ENCODE results near the gene TUBB2A.
"Not testable (repeated sequence)": the region's sequence is repeated elsewhere in the genome, so short reads cannot be mapped to it uniquely, and the experiment has no call there.

Gene TUBB2A

GRCh38 chr6:3157131-3157933, at the start of gene TUBB2A:
TSS of gene TUBB2A (minus strand) at chr6:3157544. CDS start at chr6:3157463, 81 bp downstream.
- peak in 1 of 2 donors; percentile 63 for DNase-seq

DNA sequence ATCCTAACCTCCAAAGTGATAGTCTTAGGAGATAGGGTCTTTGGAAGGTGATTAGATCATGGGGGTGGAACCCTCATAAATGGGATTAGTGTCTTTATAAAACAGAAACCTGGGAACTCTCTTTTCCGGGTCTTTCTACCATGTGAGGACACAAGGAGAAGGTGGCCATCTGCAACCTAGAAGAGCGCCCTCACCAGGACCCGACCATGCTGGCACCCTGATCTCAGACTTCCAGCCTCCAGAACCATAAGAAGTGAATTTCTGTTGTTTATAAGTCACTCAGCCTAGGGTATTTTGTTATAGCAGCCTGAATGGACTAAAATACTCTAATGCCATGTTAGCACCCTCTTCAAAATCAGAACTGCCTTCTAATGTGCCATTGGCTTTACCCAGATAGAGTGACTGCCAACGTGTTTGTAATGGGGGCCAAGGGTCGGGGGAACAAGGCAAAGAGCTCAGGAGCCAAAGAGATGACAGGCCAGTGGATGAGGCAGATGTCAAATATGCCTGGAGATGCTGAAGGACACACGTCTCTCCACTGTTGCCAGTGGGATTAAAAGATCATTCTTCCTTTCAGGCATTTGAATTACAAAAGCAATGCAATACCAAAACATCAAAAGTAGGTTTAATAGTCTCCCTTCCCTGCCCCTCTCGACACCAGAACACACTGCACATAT, 49.1 kb upstream of the TUBB2A start:
- no peak for DNase-seq

GRCh38 chr6:3205913-3206312, 48.6 kb upstream of the TUBB2A start:
- no peak for DNase-seq

DNA sequence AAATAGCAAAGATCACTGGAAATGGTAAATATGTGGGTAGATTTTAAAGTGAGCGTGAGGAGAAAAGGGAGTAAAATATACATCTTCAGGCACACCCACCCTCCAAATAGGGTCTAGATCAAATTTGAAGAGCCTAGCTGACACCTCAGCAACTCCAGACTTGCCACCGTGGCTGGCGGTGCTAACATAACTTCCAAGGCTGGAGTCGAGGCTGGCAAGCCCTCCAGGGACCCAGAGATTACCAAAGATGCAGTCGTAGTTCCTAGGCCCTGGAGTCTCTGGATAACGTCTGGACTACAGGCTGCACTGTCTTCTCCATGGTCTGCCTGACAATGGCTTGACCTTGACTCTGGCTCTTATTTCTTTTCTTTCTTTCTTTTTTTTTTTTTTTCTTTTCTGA, 47.6 kb upstream of the TUBB2A start:
- no peak for DNase-seq

DNA sequence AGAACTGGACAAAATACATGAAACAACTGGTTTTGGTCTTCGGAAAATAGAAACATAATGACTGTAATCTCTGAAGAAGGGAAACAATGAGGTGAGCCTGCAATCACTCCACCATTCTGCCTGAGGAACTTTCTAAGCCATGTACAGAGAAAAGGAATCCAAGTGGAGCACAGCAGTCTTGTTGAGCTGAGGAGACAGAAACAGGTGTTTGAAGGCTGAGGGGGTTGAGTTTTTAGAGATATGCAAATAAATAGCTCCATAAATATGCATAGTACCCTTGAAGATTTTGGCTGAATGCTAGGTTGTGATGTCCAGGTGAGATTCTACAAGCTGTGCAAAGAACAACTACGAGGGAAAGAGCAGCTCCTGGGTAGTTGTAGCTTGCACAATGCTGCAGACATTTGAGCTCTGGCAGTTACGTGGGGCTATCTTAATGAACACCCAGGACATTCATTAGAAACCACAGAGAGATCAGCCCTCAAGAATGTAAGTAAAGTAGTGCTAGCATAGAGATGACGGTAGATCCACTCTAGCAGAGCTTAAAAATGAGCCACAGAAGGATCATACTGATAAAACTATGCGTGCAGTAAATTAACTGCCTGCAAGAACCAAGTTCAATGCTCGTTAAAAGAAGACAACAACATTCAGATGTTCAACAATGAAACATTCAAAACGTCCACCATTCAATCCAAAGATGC, 45.8 kb upstream of the TUBB2A start:
- DNase-seq = no peak

GRCh38 chr6:3201388-3201787, 44.0 kb upstream of the TUBB2A start:
- DNase-seq = no peak

DNA sequence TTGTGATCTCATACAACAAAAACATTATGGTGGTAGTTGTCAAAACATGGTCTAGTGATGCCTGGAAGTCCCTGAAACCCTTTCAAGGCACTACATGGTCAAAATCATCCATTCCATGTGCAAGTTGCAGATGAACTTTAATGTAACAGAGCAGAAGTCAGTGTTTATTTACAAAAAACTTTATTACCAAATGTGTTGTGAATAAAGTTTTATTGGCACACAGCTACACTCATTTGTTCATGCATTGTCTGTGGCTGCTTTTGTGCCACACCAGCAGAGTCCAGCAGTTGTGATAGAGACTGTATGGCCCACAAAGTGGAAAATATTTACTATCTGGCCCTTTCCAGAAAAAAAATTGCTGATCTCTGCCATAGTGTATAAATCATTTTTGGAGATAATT, 43.3 kb upstream of the TUBB2A start:
- no peak for DNase-seq

- no peak for DNase-seq
Observed at GRCh38 chr6:3199382-3199781, 42.0 kb upstream of the TUBB2A start.

GRCh38 chr6:3197734-3198133, 40.4 kb upstream of the TUBB2A start:
- not testable (repeated sequence) for DNase-seq

- DNase-seq = no peak
Observed at GRCh38 chr6:3196770-3197169, 39.4 kb upstream of the TUBB2A start.

- DNase-seq = no peak
Observed at GRCh38 chr6:3195695-3196497, 38.6 kb upstream of the TUBB2A start.

GRCh38 chr6:3195420-3195694, 38.0 kb upstream of the TUBB2A start:
- no peak for DNase-seq

DNA sequence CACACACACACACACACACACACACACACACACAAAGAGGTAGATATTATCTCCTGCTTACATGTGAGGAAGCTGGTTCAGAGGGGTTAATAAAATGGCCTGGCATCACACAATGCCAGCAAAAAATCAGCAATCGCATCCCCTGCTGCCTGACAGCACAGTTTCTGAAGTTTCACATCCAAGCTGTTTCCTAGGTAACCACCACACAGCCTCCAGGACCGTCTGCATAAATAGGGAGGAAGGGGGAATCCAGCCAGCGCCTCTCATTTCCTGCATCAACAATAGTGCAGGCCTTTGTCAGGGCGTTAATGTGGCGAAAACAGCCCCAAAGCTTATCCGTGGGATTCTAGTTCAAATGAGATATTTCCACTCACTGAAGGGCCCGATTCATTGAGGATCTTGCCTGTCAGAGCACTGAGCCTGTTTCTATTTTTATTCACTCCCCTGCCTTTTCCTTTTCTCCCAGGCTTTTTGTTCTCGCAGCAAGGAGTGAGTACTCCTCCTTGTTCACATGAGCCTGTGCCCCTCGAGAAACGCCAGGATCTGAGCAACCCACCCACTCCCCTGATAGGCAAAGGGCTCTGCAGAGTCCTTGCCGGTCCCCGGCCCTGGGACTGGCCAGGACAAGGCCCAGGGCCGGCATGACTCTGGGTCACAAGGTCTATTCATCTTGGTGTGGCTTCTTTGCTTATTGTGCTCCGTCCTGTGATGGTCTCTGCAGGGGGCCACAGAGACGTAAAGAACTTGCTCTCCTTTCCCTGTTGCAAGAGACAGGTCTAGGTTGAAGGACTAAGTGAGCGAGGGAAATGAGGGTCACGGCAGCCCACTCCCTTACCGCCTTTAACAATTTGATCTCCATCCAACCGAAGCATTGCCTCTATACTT, 37.4 kb upstream of the TUBB2A start:
- no peak for DNase-seq

DNA sequence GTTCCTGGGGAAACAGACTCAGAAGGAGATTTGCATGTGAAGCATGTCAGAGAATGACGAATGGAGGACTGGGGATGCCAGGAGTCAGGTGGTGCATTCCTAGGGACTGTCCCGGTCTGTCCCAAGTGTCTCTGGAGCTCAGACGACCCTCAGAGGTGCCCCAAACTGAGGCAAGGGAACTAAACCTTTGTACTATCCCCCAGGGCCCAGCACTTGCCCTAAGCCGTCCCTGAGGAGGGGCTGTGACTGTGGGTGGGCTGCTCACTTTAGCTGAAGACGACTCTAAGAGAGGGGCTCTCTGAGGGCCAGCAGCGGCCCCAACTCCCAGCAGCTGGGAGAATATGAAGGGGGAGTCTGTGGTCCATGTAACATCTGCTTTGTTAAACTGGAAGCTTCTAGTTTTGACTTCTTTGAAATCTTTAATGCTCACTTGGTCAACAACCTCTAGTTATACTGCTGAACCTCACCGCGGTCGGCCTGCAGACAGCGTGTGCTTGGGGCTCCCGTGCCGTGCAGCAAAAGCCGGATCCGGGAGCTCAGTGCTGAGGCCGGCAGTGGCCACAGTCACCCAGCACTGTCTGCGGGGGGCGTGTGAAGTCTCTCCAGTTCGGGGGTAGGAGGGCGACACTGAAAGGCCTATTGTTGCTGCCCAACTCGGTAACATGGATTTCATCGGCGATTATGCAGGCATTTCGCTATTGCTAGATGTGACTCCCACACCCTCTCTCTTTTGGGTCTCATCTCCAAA, 35.9 kb upstream of the TUBB2A start:
- DNase-seq = no peak

DNA sequence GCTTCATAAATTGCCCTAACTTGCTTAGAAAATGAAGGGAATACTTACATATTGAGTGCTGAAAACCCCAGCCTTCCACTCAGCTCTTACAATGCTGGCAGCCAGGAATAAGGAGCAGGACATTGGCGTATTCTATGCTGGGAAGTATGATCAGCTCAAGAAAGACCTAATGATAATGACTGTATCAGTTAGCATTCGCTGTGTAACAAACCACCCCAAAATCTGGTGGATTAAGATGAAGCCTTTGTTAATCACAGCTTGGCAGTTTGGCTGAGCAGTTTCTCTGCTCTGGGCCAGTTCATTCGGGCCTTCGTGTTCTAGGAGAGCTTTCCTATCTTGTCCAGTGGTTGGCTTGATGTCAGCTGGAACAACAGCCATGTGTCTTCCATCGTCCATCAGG, 33.4 kb upstream of the TUBB2A start:
- no peak for DNase-seq

- DNase-seq = no peak
Observed at GRCh38 chr6:3190056-3190455, 32.7 kb upstream of the TUBB2A start.

DNA sequence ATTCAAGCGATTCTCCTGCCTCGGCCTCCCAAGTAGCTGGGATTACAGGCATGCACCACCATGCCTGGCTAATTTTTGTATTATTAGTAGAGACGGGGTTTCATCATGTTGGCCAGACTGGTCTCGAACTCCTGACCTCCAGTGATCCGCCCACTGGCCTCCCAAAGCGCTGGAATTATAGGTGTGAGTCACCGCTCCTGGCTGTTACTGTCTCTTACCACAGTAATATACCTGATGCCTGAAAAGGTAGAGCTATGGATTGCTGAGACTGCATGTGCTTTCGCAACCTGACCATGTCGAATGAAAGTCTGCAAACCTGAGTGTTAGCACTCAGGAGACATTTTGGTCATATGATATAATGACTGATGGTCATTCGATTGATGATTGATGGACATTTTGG, 31.8 kb upstream of the TUBB2A start:
- DNase-seq = not testable (repeated sequence)

DNA sequence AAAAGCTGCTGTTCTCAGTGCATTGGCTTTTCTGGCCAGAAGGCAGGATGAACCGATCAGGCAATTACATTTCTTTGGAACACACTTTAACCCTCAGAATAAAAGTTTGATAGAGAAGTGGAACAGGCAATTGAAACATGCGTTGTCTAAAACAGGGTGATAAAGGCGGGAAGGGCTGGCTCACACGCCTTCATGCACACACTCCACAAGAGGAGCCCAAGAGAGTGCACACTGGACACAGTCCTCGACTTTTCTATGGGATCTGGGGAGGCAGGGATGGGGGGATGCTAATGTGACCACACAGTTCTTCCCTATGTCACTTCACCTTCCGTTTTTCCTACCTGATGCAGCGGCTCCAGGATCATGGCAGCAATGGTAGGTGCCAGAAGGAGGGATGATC, 30.9 kb upstream of the TUBB2A start:
- no peak for DNase-seq

DNA sequence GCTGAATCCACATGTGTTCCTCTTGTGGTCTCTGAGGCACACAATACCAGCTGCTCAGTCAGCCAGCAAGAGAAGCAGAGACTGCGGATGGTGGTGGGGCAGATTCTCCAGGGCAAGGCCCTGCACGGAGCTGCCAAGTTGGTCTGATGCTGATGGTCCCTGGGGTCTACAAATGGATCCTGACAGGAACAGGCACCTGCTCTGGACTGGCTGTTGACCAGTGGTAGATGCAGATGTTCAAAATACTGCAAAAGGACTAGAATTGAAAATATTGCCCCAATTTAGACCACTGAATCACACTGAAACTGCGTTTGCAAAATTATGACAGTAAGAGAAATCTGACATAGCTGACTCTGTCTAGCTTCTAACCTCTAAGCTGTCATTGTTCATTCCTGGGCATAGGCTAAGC, 29.6 kb upstream of the TUBB2A start:
- no peak for DNase-seq

GRCh38 chr6:3183066-3183465, 25.7 kb upstream of the TUBB2A start:
- no peak for DNase-seq

DNA sequence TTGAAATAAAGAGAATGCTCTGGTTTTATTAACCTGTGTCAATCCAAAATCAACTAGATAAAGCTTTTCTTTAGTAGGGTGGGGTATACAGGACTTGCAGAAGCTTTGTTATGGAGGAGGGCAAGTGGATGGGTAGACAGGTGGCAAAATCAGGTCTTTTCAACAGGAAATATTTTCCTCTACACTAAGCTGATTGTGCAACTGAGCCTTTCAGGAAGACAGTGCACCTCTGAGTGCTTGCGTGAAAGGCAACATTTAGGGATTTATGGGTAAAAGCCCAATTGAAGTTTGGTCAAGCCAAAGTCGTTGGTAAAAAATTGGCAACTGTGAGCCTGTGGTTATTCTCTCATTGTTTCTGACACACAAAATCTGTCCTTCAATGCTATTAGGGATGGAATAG, 23.8 kb upstream of the TUBB2A start:
- no peak for DNase-seq
